Liver (tissue), 9 donors: ENCODE measurements around the gene IL1R2. TPM values are rescaled to one million over a fixed set of nuclear protein-coding genes. Genes with fewer than 3 reads are reported as not detected.

Experiments used
- DNase-seq: peaks from one replicate; pipeline ENCODE4 v3.0.0-alpha.2; 2017; ENCODE audit warnings: low spot score
- H3K27ac ChIP-seq, 2 donors: one replicate each; pipeline ENCODE4 v1.7.0; 2013; ENCODE audit warnings: inconsistent platforms in 2 of 2, low read length in 2 of 2, control low read depth in 1 of 2, low read depth in 1 of 2, mild to moderate bottlenecking in 1 of 2
- H3K27me3 ChIP-seq, 4 donors: one replicate each; pipeline versions ENCODE4 v1.6.1 to v1.7.0; 2013; ENCODE audit warnings: low read length in 3 of 4, inconsistent platforms in 1 of 4, mild to moderate bottlenecking in 1 of 4, moderate library complexity in 1 of 4; ENCODE audit not compliant: control insufficient read depth in 4 of 4, insufficient read depth in 4 of 4
- H3K36me3 ChIP-seq, 4 donors: one replicate each; pipeline versions ENCODE4 v1.6.1 to v1.7.0; 2013; ENCODE audit warnings: low read length in 3 of 4, mild to moderate bottlenecking in 3 of 4, low read depth in 1 of 4, moderate library complexity in 1 of 4; ENCODE audit not compliant: control insufficient read depth in 4 of 4, insufficient read depth in 3 of 4
- H3K4me1 ChIP-seq, 4 donors: one replicate each; pipeline versions ENCODE4 v1.6.1 to v1.7.0; 2013; ENCODE audit warnings: low read length in 3 of 4, mild to moderate bottlenecking in 3 of 4, moderate library complexity in 1 of 4; ENCODE audit not compliant: control insufficient read depth in 4 of 4, insufficient read depth in 4 of 4
- H3K4me3 ChIP-seq, 3 donors: one replicate each; pipeline versions ENCODE4 v1.6.1 to v1.7.0; 2013; ENCODE audit warnings: low read length in 3 of 3, control low read depth in 1 of 3, low read depth in 1 of 3, mild to moderate bottlenecking in 1 of 3
- H3K9ac ChIP-seq, 2 donors: one replicate each; pipeline ENCODE4 v1.7.0; 2013; ENCODE audit warnings: low read length in 2 of 2, mild to moderate bottlenecking in 2 of 2, moderate library complexity in 2 of 2, control low read depth in 1 of 2, low read depth in 1 of 2
- H3K9me3 ChIP-seq, 4 donors: one replicate each; pipeline versions ENCODE4 v1.6.1 to v1.7.0; 2013; ENCODE audit warnings: low read length in 3 of 4; ENCODE audit not compliant: control insufficient read depth in 4 of 4
- EGR1 ChIP-seq, 2 donors: IDR thresholded peaks; 2 replicates each; pipeline ENCODE4 v1.6.1; 2016 to 2018; ENCODE audit warnings: antibody characterized with exemption in 2 of 2, low read depth in 2 of 2
- FOXA1 ChIP-seq: IDR thresholded peaks from 2 replicates; pipeline ENCODE4 v1.6.1; 2016; ENCODE audit warnings: antibody characterized with exemption
- FOXA2 ChIP-seq: IDR thresholded peaks from 2 replicates; pipeline ENCODE4 v1.6.1; 2016; ENCODE audit warnings: antibody characterized with exemption
- GABPA ChIP-seq, 2 donors: IDR thresholded peaks in 1 of 2; conservative IDR thresholded peaks in 1 of 2; 2 replicates each; pipeline ENCODE4 v1.6.1; 2016; ENCODE audit warnings: antibody characterized with exemption in 2 of 2, mild to moderate bottlenecking in 1 of 2, moderate library complexity in 1 of 2
- HNF4A ChIP-seq, 2 donors: conservative IDR thresholded peaks; 2 replicates each; pipeline ENCODE4 v1.6.1; 2016; ENCODE audit warnings: antibody characterized with exemption in 2 of 2, mild to moderate bottlenecking in 2 of 2
- HNF4G ChIP-seq: IDR thresholded peaks from 2 replicates; pipeline ENCODE4 v1.6.1; 2016; ENCODE audit warnings: antibody characterized with exemption
- JUND ChIP-seq, 2 donors: IDR thresholded peaks; 2 replicates each; pipeline ENCODE4 v1.6.1; 2016; ENCODE audit warnings: antibody characterized with exemption in 2 of 2
- NR2F2 ChIP-seq: IDR thresholded peaks from 2 replicates; pipeline ENCODE4 v1.6.1; 2016; ENCODE audit warnings: antibody characterized with exemption
- RAD21 ChIP-seq, 2 donors: IDR thresholded peaks; 2 replicates each; pipeline ENCODE4 v1.6.1; 2016; ENCODE audit warnings: antibody characterized with exemption in 2 of 2, mild to moderate bottlenecking in 2 of 2
- RXRA ChIP-seq, 2 donors: IDR thresholded peaks; 2 replicates each; pipeline ENCODE4 v1.6.1; 2017 to 2018; ENCODE audit warnings: antibody characterized with exemption in 2 of 2, mild to moderate bottlenecking in 1 of 2
- SP1 ChIP-seq: IDR thresholded peaks from 2 replicates; pipeline ENCODE4 v1.6.1; 2018; ENCODE audit warnings: antibody characterized with exemption, mild to moderate bottlenecking
- TAF1 ChIP-seq: conservative IDR thresholded peaks from 2 replicates; pipeline ENCODE4 v1.6.1; 2016; ENCODE audit warnings: antibody characterized with exemption, mild to moderate bottlenecking
- YY1 ChIP-seq: IDR thresholded peaks from 2 replicates; pipeline ENCODE4 v1.6.1; 2016; ENCODE audit warnings: antibody characterized with exemption, mild to moderate bottlenecking
- WGBS: extraction: QIAGEN DNeasy Blood & Tissue Kit; methylation state at CpG from one replicate; pipeline ENCODE4 v1.1.7; 2013; 5-methylcytosine and 5-hydroxymethylcytosine counted together
- polyA plus RNA-seq, 2 donors: library from polyadenylated mRNA; stranded (reverse) in 1 of 2; unstranded in 1 of 2; fragments of 200-250 nt in 1 of 2; fragments of >200 nt in 1 of 2; fragmentation: Nextera tagmentation in 1 of 2; extraction: Ambion mirVana in 1 of 2; gene quantifications; one replicate each; pipeline versions ENCODE4 v1.2.1 to v1.2.3, GENCODE V29; 2013 to 2015
- total RNA-seq, 2 donors: library from RNA; depleted of rRNA; stranded (reverse); fragments of >200 nt; gene quantifications; one replicate each; pipeline ENCODE4 v1.2.3, GENCODE V29; 2014
- TF ChIP-seq, protein P1 (sequence below): IDR thresholded peaks from 2 replicates; pipeline ENCODE4 v1.6.1; 2016; ENCODE audit warnings: antibody characterized with exemption, mild to moderate bottlenecking
- TF ChIP-seq, protein P2 (sequence below): IDR thresholded peaks from 2 replicates; pipeline ENCODE4 v1.6.1; 2016; ENCODE audit warnings: antibody characterized with exemption
- TF ChIP-seq, protein P3 (sequence below): IDR thresholded peaks from 2 replicates; pipeline ENCODE4 v1.6.1; 2016; ENCODE audit warnings: antibody characterized with exemption
- TF ChIP-seq, protein P4 (sequence below): fragments of 150-350 bp; IDR thresholded peaks from 2 replicates; pipeline ENCODE4 v1.5.1; 2017; ENCODE audit warnings: improper control_type of control experiment, low read depth, low read length; ENCODE audit not compliant: missing input control
- TF ChIP-seq, protein P5 (sequence below): IDR thresholded peaks from 2 replicates; pipeline ENCODE4 v1.6.1; 2016; ENCODE audit warnings: antibody characterized with exemption
- donor health status: healthy.
- donor health status: healthy.
- donor health status: healthy.
- donor health status: healthy.
- donor health status: healthy.

IL1R2 gene
- total and polyA plus RNA-seq, 4 donors, result 3.7 to 28.2 (median 7.3) TPM

DNA sequence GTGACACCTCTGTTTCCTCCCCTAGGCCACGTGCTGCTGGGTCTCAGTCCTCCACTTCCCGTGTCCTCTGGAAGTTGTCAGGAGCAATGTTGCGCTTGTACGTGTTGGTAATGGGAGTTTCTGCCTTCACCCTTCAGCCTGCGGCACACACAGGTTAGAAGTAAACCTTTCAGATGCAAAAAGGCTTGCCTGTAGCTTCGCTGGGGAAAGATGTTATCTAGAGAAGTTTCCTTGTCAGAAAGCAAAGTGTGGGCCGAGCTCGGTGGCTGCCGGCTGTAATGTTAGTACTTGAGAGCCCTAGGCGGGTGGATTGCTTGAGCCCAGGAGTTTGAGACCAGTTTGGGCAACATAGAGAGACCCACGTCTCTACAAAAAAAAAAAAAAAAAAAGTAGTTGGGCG lies 16.7 kb downstream of the IL1R2 start:
- peaks cover 0 to 10% (median 4%) of the 10 kb centered on the region in 4 donors for H3K4me1 ChIP-seq
- no peak overlapping the region for H3K4me3 ChIP-seq
- no peaks in the 10 kb centered on the region for H3K36me3 ChIP-seq
- H3K27ac ChIP-seq, result no peak overlapping the region
- DNase-seq, result no peak
- WGBS, result 94% methylated on average over 12 of the region's 12 CpGs
- H3K9me3 ChIP-seq, result no peaks in the 10 kb centered on the region
- H3K27me3 ChIP-seq, result no peaks in the 10 kb centered on the region
- no peak for TF ChIP-seq SP1
- no peak for TF ChIP-seq JUND (IDR thresholded peaks at IDR 0.05)
- no peak for TF ChIP-seq NR2F2
- TF ChIP-seq, protein P1, sequence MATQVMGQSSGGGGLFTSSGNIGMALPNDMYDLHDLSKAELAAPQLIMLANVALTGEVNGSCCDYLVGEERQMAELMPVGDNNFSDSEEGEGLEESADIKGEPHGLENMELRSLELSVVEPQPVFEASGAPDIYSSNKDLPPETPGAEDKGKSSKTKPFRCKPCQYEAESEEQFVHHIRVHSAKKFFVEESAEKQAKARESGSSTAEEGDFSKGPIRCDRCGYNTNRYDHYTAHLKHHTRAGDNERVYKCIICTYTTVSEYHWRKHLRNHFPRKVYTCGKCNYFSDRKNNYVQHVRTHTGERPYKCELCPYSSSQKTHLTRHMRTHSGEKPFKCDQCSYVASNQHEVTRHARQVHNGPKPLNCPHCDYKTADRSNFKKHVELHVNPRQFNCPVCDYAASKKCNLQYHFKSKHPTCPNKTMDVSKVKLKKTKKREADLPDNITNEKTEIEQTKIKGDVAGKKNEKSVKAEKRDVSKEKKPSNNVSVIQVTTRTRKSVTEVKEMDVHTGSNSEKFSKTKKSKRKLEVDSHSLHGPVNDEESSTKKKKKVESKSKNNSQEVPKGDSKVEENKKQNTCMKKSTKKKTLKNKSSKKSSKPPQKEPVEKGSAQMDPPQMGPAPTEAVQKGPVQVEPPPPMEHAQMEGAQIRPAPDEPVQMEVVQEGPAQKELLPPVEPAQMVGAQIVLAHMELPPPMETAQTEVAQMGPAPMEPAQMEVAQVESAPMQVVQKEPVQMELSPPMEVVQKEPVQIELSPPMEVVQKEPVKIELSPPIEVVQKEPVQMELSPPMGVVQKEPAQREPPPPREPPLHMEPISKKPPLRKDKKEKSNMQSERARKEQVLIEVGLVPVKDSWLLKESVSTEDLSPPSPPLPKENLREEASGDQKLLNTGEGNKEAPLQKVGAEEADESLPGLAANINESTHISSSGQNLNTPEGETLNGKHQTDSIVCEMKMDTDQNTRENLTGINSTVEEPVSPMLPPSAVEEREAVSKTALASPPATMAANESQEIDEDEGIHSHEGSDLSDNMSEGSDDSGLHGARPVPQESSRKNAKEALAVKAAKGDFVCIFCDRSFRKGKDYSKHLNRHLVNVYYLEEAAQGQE, result no peak
- TF ChIP-seq, protein P2, sequence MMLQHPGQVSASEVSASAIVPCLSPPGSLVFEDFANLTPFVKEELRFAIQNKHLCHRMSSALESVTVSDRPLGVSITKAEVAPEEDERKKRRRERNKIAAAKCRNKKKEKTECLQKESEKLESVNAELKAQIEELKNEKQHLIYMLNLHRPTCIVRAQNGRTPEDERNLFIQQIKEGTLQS, result no peak
- TF ChIP-seq HNF4A (conservative IDR thresholded peaks at IDR 0.05), result no peak
- no peak for TF ChIP-seq RXRA (IDR thresholded peaks at IDR 0.05)
- TF ChIP-seq GABPA (IDR thresholded peaks at IDR 0.05 in 1 of 2, conservative IDR thresholded peaks at IDR 0.05 in 1 of 2), result no peak
- TF ChIP-seq EGR1 (IDR thresholded peaks at IDR 0.05; ENCODE audit: low read depth in 2 of 2), result no peak
- TF ChIP-seq, protein P3, sequence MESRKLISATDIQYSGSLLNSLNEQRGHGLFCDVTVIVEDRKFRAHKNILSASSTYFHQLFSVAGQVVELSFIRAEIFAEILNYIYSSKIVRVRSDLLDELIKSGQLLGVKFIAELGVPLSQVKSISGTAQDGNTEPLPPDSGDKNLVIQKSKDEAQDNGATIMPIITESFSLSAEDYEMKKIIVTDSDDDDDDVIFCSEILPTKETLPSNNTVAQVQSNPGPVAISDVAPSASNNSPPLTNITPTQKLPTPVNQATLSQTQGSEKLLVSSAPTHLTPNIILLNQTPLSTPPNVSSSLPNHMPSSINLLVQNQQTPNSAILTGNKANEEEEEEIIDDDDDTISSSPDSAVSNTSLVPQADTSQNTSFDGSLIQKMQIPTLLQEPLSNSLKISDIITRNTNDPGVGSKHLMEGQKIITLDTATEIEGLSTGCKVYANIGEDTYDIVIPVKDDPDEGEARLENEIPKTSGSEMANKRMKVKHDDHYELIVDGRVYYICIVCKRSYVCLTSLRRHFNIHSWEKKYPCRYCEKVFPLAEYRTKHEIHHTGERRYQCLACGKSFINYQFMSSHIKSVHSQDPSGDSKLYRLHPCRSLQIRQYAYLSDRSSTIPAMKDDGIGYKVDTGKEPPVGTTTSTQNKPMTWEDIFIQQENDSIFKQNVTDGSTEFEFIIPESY, result no peak
- TF ChIP-seq YY1, result no peak
- no peak for TF ChIP-seq HNF4G
- TF ChIP-seq RAD21 (IDR thresholded peaks at IDR 0.05), result no peak
- TF ChIP-seq, protein P4, sequence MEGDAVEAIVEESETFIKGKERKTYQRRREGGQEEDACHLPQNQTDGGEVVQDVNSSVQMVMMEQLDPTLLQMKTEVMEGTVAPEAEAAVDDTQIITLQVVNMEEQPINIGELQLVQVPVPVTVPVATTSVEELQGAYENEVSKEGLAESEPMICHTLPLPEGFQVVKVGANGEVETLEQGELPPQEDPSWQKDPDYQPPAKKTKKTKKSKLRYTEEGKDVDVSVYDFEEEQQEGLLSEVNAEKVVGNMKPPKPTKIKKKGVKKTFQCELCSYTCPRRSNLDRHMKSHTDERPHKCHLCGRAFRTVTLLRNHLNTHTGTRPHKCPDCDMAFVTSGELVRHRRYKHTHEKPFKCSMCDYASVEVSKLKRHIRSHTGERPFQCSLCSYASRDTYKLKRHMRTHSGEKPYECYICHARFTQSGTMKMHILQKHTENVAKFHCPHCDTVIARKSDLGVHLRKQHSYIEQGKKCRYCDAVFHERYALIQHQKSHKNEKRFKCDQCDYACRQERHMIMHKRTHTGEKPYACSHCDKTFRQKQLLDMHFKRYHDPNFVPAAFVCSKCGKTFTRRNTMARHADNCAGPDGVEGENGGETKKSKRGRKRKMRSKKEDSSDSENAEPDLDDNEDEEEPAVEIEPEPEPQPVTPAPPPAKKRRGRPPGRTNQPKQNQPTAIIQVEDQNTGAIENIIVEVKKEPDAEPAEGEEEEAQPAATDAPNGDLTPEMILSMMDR, result no peak
- no peak for TF ChIP-seq TAF1
- TF ChIP-seq, protein P5, sequence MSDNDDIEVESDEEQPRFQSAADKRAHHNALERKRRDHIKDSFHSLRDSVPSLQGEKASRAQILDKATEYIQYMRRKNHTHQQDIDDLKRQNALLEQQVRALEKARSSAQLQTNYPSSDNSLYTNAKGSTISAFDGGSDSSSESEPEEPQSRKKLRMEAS, result no peak
- TF ChIP-seq FOXA2, result no peak
- TF ChIP-seq FOXA1, result no peak
- no peak overlapping the region for H3K9ac ChIP-seq
